Neural cell (in vitro differentiated cells): ENCODE data around the gene PDE4D.

ENCODE experiments used
- CTCF ChIP-seq: fragments of 450-650 bp; IDR thresholded peaks from 2 replicates; pipeline ENCODE4 v1.5.1; 2014; ENCODE audit warnings: antibody characterized with exemption, mild to moderate bottlenecking, moderate library complexity; ENCODE audit not compliant: poor library complexity, severe bottlenecking
- RAD21 ChIP-seq: fragments of 450-650 bp; conservative IDR thresholded peaks from 2 replicates; pipeline ENCODE4 v1.6.1; 2014; ENCODE audit warnings: antibody characterized with exemption, mild to moderate bottlenecking, moderate library complexity

GRCh38 chr5:59652449-59652848 is 241.1 kb downstream of the PDE4D start:
- TF ChIP-seq RAD21: no peak
- no peak for TF ChIP-seq CTCF
